HG03139 (cell line): ENCODE results near the gene LINGO3.

ENCODE experiments used
- ATAC-seq: cut with Tn5 transposase; IDR thresholded peaks from one replicate; pipeline ENCODE4 v1.9.1; 2021; ENCODE audit not compliant: unreplicated experiment

LINGO3 gene

GRCh38 chr19:2327773-2328400 lies 19.9 kb upstream of the LINGO3 start:
- no peak for ATAC-seq

DNA sequence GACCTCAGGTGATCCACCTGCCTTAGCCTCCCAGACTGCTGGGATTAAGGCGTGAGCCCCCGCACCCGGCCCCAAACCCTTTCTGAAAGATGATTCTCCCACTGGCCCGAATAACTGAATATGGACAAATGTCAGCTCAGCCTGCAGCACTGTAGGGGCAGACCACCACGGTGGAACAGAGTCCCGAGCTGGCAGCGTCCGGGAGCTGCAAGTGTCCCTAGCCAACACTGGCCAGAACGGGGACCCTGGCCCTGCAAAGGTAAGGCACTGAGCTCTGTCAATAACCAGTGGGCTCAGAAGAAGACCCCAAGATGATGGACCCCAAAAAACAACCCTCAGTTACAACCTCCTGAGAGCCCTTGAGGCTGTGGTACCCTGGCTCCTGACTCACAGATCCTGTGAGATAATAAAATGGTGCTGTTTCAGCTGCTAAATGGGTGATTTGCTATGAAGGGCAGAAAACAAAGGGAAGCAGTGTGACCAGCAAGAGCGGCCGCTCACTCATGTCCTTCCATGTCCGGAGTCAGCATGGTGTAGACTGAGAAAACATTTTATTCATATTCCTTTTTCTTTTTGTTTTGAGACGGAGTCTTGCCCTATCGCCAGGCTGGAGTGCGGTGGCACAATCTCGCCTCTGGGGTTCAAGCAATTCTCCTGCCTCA lies 18.9 kb upstream of the LINGO3 start:
- ATAC-seq: no peak

DNA sequence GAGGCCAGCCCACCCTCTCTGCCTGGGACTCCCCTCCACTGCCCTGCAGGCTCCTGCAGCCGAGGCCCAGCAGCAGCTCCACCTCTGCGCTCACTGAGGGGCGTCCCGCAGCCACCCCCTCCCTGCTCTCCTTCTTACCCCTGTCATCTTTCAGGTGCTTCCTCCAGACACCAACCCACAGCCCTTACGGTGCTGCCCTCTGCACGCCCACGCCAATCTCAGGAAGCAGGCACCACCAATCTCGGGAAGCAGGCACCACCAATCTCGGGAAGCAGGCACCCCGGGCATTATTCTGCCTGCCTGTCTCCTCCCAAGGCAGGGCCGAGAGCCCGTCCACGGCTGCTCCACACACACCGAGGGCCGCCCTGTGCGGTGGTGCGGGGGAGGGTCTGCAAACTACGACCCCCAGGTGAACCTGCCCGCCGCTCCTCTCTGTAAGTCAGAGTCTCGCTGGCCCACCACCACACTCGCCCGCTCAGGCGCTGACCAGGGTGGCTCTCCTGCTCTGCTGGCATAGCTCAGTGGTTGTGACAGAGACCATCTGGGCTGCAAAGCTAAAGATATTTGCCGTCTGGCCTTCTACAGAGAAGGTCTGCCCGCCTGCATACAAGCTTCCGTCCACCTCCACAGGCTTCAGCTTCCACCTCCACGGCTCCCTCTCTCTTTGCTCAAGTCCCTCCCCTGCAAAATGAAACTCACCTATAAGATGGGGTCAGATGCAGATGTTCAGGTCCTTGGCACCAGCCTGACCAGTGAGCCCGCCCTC lies 17.5 kb upstream of the LINGO3 start:
- ATAC-seq: no peak

GRCh38 chr19:2324220-2324948 lies 16.4 kb upstream of the LINGO3 start:
- no peak for ATAC-seq

DNA sequence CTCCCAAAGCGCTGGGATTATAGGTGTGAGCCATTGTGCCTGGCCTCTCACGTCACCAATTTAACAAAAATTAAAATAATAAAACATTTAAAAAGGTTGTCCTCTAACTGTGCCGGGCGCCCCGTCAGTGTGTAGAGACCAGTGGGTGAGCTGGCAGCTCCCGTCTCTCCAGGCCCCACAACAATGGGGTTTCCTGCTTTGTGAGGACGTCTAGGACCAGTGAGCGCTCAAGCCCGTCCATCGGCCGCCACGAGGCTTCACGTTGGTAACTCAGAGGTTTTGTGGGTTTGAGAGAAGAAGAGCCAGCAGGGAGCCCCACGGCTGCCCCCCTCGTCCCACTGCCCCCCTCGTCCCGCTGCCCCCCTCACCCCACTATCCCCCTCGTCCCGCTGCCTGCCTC lies 15.8 kb upstream of the LINGO3 start:
- no peak for ATAC-seq

- no peak for ATAC-seq
Measured at GRCh38 chr19:2321565-2322283, 13.8 kb upstream of the LINGO3 start.

GRCh38 chr19:2320939-2321338 lies 13.0 kb upstream of the LINGO3 start:
- no peak for ATAC-seq

- ATAC-seq: no peak
Measured at GRCh38 chr19:2320049-2320448, 12.1 kb upstream of the LINGO3 start.

GRCh38 chr19:2319551-2319950 lies 11.6 kb upstream of the LINGO3 start:
- no peak for ATAC-seq

DNA sequence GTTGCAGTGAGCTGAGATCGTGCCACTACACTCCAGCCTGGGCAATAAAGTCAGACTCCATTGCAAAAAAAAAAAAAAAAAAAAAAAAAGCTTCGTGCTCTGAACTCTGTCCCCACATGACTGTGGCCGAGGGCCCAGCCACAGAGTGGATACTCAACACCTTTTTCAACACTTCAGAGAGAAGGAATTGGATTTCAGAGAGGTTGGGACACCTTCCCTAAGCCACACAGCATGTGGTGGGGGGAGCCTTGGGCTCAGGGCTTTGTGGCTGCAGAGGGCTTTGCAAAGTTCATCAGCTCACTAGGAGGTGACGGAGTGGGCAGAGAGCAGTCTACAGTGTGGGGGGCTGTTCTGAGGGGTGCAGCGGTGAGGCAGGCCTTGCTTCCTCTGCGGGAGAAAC lies 11.0 kb upstream of the LINGO3 start:
- no peak for ATAC-seq

- no peak for ATAC-seq
Measured at GRCh38 chr19:2317756-2318155, 9.8 kb upstream of the LINGO3 start.

GRCh38 chr19:2317300-2317699 lies 9.3 kb upstream of the LINGO3 start:
- ATAC-seq: no peak

GRCh38 chr19:2315818-2316353 lies 7.9 kb upstream of the LINGO3 start:
- ATAC-seq: no peak

DNA sequence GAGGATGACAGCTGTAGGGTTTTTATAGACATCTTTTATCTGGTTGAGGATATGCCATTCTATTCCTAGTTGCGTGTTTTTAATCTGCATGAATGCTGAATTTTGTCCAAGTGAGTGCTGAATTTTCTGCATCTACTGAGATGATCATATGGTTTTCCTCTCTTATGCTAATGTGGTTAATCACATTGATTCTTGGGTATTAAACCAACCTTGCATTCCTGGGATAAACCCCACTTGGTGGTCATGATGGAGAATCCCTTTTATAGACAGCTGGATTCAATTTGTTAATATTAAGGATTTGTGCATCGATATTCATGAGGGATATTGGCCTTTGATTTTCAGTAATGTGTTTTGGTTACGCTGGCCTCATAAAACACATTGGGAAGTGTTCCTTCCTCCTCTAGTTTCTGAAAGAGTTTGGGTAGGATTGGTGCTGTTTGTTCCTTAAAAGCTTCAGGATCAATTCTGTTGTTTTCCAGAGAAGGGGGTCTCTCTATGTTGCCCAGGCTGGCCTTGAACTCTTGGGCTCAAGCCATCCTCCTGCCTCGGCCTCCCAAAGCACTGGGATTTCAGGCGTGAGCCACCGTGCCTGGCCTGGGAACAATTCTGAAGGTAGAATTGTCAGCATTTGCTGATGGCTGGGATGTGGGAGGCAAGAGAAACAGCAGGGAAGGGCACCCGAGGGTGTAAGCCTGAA lies 7.3 kb upstream of the LINGO3 start:
- no peak for ATAC-seq

GRCh38 chr19:2312820-2313501 lies 5.0 kb upstream of the LINGO3 start:
- no peak for ATAC-seq

- no peak for ATAC-seq
Measured at GRCh38 chr19:2311093-2311492, 3.1 kb upstream of the LINGO3 start.

DNA sequence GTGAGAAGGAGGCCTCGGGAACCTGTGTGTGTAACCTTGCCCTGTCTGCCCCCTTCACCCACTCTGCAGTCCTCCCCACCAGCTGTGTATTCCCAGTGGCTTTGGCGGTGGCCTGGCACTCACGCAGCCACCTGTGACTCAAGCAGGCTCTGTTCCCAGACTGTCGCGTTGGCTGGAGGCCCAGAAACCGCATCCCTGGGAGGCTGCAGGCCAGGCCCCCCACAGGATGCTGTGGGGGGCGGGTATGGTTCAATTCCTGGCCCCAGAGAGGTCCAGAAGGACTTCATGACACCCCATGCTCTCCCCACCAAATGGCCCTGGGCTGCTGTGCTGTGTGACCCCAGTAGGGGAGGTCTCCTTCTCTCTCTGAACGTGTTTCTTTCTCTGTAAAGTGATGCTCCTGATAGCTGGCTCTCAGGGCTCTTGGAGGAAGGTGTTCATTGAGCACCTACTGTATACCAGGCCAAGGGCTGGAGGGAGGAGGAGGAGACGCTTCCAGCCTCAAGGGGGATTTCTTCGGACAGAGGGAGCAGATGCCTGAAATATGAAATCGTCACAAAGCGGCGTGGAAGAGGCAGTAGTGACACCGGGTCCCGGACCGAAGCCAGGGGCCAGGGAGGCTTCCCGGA lies 1.9 kb upstream of the LINGO3 start:
- no peak for ATAC-seq

GRCh38 chr19:2307518-2308012 lies 389 bp downstream of the LINGO3 start:
- no peak for ATAC-seq

DNA sequence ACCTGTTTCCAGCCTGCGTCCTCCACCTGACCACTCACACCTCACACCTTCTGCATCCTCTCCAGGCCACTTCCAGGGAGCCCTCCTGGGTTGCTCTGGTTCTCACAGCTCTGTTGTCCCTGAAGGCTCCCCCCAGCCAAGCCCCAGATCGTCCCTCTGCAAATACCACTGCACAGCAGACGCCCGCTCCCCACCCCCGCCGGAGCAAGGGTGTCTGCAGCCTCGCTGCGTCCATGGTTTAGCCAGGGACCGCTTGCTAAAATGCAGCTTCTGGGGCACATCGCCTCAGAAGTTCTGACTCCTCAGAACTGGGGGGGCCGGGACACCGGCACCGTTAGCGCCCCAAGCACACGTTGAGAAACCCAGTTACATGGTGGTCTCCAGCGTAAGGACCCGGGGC lies 983 bp downstream of the LINGO3 start:
- ATAC-seq: no peak
